CD1c-positive myeloid dendritic cell (primary cell): Measurements from ENCODE around the gene SPDYE4.
A peak's percentile ranks its signal among the peaks of the same experiment; 100 is the strongest.

Experiments used
- DNase-seq: peaks from one replicate; pipeline ENCODE4 v3.0.0-alpha.2; 2016; ENCODE audit errors: extremely low spot score

SPDYE4 gene

DNA sequence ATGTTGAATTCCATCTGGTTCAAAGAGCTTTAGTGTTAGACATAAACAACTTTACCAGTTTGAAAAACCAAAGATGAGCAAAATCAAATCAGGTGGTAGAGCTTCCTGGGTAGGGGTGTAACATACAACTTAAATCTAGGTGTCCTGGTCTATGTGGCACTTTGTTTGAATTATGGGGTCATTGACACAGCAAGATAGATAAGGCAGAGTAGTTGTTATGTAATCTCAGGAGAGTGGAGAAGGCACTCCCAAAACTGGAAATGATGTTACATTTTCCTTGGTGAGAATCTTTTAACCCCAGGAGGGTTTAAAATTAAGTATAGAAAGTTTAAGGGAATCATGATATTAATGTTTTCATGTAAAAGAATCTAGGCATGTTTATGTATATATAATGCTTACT lies 45.6 kb downstream of the SPDYE4 start:
- no peak for DNase-seq

DNA sequence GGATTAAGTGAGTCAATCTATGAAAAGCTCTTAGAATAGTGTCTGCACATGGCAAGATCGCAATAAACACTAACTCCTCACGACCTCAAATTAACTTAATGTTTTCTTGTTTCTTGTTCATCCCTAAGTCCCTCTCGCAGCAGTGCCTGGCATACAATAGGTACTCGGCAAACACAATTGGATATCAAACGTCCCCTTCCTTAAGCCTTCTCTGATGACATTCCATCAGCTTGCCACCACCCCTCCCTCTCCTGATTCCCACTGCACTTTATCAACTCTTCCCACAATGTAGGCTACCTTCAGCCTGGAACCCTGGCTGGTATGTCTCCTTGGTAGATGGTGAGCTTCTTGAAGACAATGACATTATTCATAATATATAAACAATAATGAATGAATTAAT lies 47.1 kb downstream of the SPDYE4 start:
- no peak for DNase-seq

DNA sequence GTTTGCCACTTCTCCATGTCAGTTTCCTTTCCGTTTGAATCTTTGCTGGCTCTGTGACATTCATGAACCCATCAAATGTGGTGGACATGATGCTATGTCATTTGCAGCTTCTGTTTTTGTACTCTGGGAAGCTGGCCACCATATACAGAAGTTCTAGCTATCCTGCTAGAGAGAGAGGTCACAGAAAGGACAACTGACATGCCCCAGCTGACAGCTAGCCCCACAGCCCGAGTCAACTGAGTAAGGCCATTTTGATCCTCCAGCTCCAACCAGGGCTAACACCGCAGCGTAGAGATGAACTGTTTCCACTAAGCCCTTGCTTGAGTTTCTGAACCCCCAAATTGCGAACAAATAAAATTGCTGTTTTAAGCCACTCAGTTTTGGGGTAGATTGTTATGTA lies 47.5 kb downstream of the SPDYE4 start:
- no peak for DNase-seq

- no peak for DNase-seq
Observed at GRCh38 chr17:8709006-8709405, 49.3 kb downstream of the SPDYE4 start.

DNA sequence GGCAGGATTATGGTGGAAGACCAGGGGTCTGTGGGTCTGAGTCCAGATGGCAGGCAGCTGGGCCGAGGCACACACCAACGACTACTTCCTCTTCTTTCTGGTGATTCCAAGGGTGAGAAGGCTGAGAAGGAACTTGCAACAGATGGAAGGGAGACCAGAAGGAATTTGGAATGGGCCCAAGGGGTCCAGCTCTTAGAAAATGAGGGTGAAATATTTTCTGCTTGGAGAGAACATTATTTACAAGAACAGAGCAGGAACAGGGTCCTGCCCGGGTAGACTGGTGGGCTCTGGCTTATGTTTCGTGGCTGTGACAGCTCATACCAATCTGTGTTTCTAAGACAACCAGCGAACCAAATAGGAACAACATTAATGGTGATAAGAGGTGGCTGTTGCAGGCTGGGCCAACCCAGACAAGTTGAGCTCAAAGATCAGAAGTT lies 50.3 kb downstream of the SPDYE4 start:
- DNase-seq: peak; percentile 6

DNA sequence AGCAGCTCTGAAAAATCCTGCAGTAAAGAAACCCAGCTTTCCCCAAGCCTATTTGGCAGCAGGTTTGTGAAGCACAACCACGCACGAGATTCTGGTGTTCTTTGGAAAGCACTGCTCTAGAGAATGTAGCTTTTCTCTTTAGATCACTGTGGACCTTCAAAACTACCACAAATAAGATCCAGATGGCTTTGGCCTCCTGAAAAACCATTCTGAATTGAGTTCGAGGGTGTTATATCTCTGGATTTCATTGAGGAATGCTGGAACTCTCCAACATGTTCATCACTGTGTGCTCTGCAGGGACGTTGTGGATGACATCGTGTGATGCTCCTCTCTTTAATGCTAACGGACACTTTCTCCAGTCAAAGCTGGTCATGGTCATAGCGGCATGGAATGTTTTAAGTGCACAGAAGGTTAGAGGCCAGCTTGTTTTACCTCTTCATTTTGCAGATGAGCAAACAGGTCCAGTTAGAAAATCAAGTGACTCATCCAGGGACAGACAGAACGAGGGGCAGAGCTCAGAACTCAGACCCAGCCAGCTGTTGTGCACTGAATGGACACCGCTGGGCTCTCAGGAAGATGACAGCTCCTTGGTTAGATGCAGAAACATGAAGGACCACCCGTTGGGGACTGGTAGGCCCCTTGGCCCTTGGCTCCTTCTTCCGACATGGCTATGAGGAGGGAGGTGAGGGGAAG lies 50.9 kb downstream of the SPDYE4 start:
- no peak for DNase-seq

DNA sequence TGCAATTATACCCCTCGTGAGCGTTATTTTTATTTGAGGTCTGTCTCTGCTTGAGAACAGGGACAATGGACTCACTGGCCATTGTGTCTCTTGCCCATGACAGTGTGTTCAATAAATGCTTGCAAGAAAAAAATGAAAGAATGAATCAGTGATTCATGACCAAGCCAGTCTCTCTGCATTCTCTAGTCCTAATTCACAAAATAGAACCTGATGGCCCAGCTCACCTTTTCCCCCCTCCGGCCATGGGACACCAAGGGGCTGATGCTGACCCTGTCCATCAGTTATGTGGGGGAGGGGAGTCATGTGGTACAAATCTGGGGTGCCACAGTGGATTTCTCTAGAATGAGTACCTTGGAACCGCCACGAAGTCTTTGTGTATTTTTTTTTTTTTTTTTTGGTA lies 51.9 kb downstream of the SPDYE4 start:
- DNase-seq: no peak

GRCh38 chr17:8705427-8705826 lies 52.9 kb downstream of the SPDYE4 start:
- DNase-seq: no peak

- DNase-seq: no peak
Observed at GRCh38 chr17:8703001-8703400, 55.3 kb downstream of the SPDYE4 start.

- DNase-seq: no peak
Observed at GRCh38 chr17:8701754-8702153, 56.6 kb downstream of the SPDYE4 start.

DNA sequence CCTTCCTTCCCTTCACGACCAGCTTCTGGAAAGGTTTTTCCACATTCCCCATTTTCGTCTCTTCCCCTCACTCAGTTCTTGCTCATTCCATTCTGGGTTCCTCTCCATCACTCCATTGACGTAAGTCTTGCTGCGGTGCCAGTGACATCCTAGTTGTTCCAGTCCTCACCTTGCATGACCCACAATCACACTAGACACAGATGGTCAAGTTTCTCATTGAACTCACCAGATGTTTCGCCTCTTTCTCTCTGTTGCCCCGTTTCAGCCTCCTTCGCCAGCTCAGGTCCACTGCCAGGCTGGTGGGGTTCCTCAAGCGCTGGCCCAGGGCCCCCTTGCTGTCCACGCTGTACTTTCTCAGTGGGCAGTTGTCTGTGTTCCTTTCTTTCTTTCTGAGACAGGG lies 57.1 kb downstream of the SPDYE4 start:
- no peak for DNase-seq
